ENCODE measurements around the gene ZFAND3. TPM values are rescaled to one million over a fixed set of nuclear protein-coding genes. Genes with fewer than 3 reads are reported as not detected.
A peak's percentile ranks its signal among the peaks of the same experiment; 100 is the strongest.

ZFAND3 gene
- total RNA-seq, 1 experiment from 2014 or later = 75.0 TPM

GRCh38 chr6:38174315-38174714, 354.8 kb downstream of the ZFAND3 start:
- H3K27me3 Mint-ChIP-seq (ENCODE audit: unreplicated experiment) = no peaks in the 10 kb centered on the region
- H3K36me3 Mint-ChIP-seq (ENCODE audit: insufficient read depth, unreplicated experiment) = peaks cover 15% of the 10 kb centered on the region
- intact Hi-C loops (cut with micrococcal nuclease; ENCODE audit: unreplicated experiment) = no loop called here
- DNase-seq = no peak
- H3K27ac Mint-ChIP-seq (ENCODE audit: unreplicated experiment) = no peak overlapping the region
- CTCF ChIA-PET = no interaction called here
- peaks cover 24% of the 10 kb centered on the region for H3K4me1 Mint-ChIP-seq (ENCODE audit: low read depth, unreplicated experiment)
- H3K4me3 Mint-ChIP-seq (ENCODE audit: low read depth, unreplicated experiment) = no peak overlapping the region
- no TSS peak for BruUV-seq (replicated peaks)
- no peaks in the 10 kb centered on the region for H3K9me3 Mint-ChIP-seq (ENCODE audit: low read depth, unreplicated experiment)
- TF ChIP-seq, protein P1, sequence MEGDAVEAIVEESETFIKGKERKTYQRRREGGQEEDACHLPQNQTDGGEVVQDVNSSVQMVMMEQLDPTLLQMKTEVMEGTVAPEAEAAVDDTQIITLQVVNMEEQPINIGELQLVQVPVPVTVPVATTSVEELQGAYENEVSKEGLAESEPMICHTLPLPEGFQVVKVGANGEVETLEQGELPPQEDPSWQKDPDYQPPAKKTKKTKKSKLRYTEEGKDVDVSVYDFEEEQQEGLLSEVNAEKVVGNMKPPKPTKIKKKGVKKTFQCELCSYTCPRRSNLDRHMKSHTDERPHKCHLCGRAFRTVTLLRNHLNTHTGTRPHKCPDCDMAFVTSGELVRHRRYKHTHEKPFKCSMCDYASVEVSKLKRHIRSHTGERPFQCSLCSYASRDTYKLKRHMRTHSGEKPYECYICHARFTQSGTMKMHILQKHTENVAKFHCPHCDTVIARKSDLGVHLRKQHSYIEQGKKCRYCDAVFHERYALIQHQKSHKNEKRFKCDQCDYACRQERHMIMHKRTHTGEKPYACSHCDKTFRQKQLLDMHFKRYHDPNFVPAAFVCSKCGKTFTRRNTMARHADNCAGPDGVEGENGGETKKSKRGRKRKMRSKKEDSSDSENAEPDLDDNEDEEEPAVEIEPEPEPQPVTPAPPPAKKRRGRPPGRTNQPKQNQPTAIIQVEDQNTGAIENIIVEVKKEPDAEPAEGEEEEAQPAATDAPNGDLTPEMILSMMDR (IDR thresholded peaks at IDR 0.05; ENCODE audit: unreplicated experiment) = no peak

- peaks cover 24% of the 10 kb centered on the region for H3K4me1 Mint-ChIP-seq (ENCODE audit: low read depth, unreplicated experiment)
- H3K27me3 Mint-ChIP-seq (ENCODE audit: unreplicated experiment) = no peaks in the 10 kb centered on the region
- TF ChIP-seq, protein P1 (IDR thresholded peaks at IDR 0.05; ENCODE audit: unreplicated experiment) = no peak
- H3K9me3 Mint-ChIP-seq (ENCODE audit: low read depth, unreplicated experiment) = no peaks in the 10 kb centered on the region
- H3K4me3 Mint-ChIP-seq (ENCODE audit: low read depth, unreplicated experiment) = no peak overlapping the region
- intact Hi-C loops (cut with micrococcal nuclease; ENCODE audit: unreplicated experiment) = no loop called here
- DNase-seq = no peak
- no peak overlapping the region for H3K27ac Mint-ChIP-seq (ENCODE audit: unreplicated experiment)
- peaks cover 15% of the 10 kb centered on the region for H3K36me3 Mint-ChIP-seq (ENCODE audit: insufficient read depth, unreplicated experiment)
- no TSS peak for BruUV-seq (replicated peaks)
- CTCF ChIA-PET = no interaction called here
Measured at GRCh38 chr6:38174806-38175495, 355.4 kb downstream of the ZFAND3 start.

DNA sequence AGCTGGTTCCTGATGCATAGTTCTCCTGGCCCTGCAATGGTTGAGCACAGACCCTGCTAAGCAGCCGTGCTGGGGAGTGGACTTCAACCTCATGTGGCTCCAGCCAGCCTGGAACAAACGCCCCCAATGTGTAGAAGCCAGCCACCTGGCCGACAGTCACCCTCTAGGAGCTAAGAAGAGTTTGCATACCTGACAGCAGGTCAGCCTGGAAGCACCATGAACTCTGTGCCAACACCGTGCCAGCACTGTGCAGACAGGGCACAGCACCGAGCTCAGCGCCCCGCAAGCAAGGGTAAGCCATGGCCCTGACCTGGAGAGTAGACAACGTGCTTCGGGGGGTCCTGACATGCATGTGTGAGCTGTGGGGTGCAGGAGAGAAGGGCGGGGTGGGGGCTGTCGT, 356.3 kb downstream of the ZFAND3 start:
- TF ChIP-seq, protein P1 (IDR thresholded peaks at IDR 0.05; ENCODE audit: unreplicated experiment) = no peak
- H3K36me3 Mint-ChIP-seq (ENCODE audit: insufficient read depth, unreplicated experiment) = peaks cover 15% of the 10 kb centered on the region
- intact Hi-C loops (cut with micrococcal nuclease; ENCODE audit: unreplicated experiment) = no loop called here
- H3K27ac Mint-ChIP-seq (ENCODE audit: unreplicated experiment) = no peak overlapping the region
- no peak overlapping the region for H3K4me3 Mint-ChIP-seq (ENCODE audit: low read depth, unreplicated experiment)
- no peak for DNase-seq
- H3K4me1 Mint-ChIP-seq (ENCODE audit: low read depth, unreplicated experiment) = peaks cover 24% of the 10 kb centered on the region
- H3K27me3 Mint-ChIP-seq (ENCODE audit: unreplicated experiment) = no peaks in the 10 kb centered on the region
- CTCF ChIA-PET = no interaction called here
- no TSS peak for BruUV-seq (replicated peaks)
- no peaks in the 10 kb centered on the region for H3K9me3 Mint-ChIP-seq (ENCODE audit: low read depth, unreplicated experiment)

- peaks cover 12% of the 10 kb centered on the region for H3K36me3 Mint-ChIP-seq (ENCODE audit: insufficient read depth, unreplicated experiment)
- intact Hi-C loops (cut with micrococcal nuclease; ENCODE audit: unreplicated experiment) = no loop called here
- peak overlapping the region; percentile 1 for H3K27ac Mint-ChIP-seq (ENCODE audit: unreplicated experiment)
- no TSS peak for BruUV-seq (replicated peaks)
- H3K4me3 Mint-ChIP-seq (ENCODE audit: low read depth, unreplicated experiment) = peak overlapping the region; percentile 62
- no peaks in the 10 kb centered on the region for H3K9me3 Mint-ChIP-seq (ENCODE audit: low read depth, unreplicated experiment)
- H3K4me1 Mint-ChIP-seq (ENCODE audit: low read depth, unreplicated experiment) = peaks cover 24% of the 10 kb centered on the region
- H3K27me3 Mint-ChIP-seq (ENCODE audit: unreplicated experiment) = no peaks in the 10 kb centered on the region
- peak; percentile 47 for DNase-seq
- CTCF ChIA-PET = interaction anchor here (0.6 to 1.1 kb wide), 2 partner anchors 22 to 262 kb away, joined by 3 to 9 read pairs; no protein-coding TSS in a partner anchor
- TF ChIP-seq, protein P1 (IDR thresholded peaks at IDR 0.05; ENCODE audit: unreplicated experiment) = no peak
Measured at GRCh38 chr6:38176797-38177751, 357.5 kb downstream of the ZFAND3 start.

All from Calu3 (cell line).